Measurements from ENCODE around the gene KLHL7.

KLHL7 gene, protein sequence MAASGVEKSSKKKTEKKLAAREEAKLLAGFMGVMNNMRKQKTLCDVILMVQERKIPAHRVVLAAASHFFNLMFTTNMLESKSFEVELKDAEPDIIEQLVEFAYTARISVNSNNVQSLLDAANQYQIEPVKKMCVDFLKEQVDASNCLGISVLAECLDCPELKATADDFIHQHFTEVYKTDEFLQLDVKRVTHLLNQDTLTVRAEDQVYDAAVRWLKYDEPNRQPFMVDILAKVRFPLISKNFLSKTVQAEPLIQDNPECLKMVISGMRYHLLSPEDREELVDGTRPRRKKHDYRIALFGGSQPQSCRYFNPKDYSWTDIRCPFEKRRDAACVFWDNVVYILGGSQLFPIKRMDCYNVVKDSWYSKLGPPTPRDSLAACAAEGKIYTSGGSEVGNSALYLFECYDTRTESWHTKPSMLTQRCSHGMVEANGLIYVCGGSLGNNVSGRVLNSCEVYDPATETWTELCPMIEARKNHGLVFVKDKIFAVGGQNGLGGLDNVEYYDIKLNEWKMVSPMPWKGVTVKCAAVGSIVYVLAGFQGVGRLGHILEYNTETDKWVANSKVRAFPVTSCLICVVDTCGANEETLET
- 18.2 reads per million, percentile 45 among the genes with 10 or more reads in this experiment for total RNA-seq

DNA sequence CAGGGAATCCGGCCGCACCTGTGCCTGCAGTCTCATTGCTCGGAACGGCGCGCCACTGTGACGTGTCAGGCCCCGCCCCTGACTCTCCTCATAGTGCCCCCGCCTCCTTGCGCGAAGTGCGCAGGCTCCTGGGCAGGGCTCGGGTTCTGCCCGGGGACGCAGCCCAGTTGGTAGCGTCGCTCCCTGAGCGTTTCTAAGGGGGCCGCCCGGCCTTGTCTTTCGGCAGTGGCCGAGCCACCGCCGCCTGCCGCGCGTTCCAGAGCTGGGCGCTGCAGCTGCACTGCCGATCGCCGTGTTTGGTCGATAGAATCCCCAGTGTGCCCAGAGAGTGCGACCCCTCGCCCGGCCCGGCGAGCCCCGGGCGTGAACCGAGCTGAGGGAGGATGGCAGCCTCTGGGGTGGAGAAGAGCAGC lies at the start of gene KLHL7:
Gene KLHL7, plus strand, starts transcription at position 142 of the 413 bp plus-strand sequence. Its CDS starts 242 bp downstream, at position 384.
- peak; percentile 95 for DNase-seq

DNA sequence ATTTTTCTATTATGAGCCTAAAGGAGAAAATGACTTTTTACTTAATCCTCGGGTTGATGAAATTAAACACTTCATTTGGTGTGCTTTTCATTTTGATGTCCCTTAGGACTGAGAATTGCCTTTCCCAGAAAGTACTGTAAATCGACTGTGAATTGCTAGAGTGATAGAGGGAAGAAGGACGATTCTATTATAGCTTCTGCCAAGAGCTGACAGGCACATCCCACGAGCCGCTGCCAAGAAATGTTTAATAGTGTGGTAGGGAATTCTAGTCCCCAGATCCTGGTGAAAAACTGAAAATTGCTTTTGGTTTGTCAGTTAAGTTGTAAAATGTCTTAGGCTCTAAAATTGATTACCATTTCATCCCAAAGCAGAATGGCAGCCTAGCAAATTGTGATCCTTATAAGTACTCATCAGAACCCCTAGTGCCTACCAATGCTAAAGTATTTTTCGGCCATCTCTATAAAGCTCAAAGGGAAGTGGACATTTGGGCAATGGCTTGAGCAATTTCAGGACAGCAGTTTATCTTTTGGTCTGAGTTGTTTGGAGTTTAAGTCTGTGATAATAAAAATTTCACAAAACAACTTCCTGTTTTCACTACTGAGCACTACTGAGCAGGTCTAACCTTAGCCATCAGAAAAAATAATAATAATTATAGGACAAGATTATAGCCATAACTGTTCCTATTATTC lies 47.0 kb upstream of the KLHL7 start:
- DNase-seq = no peak

DNA sequence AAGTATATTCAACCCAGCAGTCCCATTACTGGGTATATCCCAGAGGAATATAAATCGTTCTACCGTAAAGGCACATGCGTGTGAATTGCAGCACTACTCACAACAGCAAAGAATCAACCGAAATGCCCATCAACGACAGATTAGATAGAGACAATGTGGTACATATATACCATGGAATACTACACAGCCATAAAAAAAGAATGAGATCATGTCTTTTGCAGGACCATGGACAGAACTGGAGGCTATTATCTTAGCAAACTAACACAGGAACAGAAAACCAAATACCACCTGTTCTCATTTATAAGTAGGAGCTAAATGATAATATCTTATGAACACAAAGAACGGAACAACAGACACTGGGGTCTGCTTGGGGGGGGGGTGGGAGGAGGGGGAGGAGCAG lies 44.3 kb upstream of the KLHL7 start:
- no peak for DNase-seq

- no peak for DNase-seq
These were observed 43.1 kb upstream of the KLHL7 start for GRCh38 chr7:23062452-23062851.

GRCh38 chr7:23065974-23066373 lies 39.6 kb upstream of the KLHL7 start:
- no peak for DNase-seq

- DNase-seq = no peak
These were observed 38.3 kb upstream of the KLHL7 start for GRCh38 chr7:23067271-23067670.

- no peak for DNase-seq
These were observed 33.5 kb upstream of the KLHL7 start for GRCh38 chr7:23072048-23072447.

DNA sequence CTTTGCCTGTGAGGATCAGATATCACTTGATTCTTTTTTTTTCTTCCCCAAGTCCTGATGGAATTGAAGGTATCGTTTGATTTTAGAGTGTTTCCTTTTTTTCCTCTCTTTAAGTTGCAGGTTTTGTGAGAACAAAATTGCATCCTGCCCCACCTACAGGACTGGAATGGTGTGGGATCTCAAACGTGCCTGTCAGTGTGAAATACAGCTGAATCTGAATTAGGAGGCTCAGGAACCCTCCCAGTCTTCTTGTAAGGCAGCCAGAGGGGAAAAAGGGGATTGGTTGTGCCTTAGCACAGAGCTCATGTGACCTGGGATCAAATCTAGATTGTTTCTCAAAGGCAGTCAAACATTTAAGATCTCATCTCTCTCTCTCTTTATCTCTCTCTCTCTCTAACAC lies 32.7 kb upstream of the KLHL7 start:
- no peak for DNase-seq

DNA sequence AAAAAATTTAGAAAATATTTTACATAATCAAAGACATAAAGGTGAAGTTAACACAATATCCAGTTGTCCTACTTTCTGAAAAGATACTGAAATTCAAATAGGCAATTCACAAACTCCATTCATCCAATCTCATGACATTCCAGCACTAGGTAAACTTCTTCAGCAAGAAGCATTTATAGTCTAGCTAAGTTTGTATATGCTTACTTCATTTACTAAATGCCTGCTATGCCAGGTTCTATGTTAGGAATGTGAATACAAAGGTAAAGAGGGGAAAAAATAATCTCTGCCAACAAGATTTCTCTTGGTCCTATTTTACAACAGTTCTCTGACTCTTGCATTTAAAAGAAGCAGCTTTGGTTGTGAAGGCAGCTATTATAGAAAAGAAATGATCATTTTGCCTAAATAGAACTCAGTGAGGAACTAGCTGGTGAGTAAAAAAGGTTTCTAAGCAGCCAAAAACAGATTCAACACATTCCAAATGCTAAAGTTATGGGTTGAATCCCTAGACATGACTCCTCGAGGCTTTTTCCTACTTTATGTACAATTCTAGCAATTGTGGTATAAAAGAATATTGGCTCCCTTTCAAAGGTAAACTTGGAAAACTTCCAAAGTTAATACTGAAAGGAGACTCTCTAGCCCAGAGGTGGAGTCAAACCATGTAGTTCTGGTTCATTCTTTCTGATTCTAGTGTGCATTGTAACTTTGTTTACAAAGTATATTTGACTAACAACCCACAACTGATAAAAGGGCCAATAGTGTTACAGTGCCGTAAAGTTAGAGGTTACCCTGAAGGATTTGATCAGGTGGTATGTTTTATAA lies 30.9 kb upstream of the KLHL7 start:
- DNase-seq = no peak

- no peak for DNase-seq
These were observed 30.0 kb upstream of the KLHL7 start for GRCh38 chr7:23075571-23075970.

DNA sequence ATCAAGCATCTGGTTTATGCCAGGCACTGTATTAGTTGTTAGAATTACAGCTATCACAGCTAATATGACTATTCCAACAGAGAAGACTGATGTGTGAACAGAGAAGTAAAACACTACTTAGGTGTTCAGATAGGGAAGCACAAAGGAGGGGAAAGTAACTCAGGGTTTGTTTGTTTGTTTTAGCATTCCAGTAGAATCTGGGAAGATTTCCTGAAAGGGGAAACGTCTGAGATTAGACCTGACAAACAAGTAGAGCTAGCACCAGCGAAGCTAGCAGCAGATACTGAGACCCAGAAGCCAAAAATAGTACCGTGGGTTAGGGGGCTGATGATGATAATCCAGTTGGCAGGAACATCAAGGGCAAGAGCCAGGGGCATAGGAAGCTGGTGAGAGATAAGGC lies 28.8 kb upstream of the KLHL7 start:
- no peak for DNase-seq

DNA sequence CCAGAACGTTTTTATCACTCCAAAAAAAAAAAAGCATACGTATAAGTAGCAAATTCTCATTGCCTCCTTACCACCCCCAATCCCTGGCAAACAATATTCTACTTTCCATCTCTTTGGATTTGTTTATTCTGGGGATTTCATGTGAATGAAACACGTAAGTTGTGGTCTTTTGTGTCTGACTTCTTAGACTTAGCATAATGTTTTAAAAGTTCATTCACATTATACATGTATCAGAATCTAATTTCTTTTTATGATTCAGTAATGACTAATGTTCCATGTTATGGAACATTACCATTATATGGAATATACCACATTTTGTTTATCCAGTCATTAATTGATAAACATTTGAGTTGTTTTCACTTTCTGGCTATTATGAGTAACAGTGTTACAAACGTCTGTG lies 12.5 kb upstream of the KLHL7 start:
- no peak for DNase-seq

DNA sequence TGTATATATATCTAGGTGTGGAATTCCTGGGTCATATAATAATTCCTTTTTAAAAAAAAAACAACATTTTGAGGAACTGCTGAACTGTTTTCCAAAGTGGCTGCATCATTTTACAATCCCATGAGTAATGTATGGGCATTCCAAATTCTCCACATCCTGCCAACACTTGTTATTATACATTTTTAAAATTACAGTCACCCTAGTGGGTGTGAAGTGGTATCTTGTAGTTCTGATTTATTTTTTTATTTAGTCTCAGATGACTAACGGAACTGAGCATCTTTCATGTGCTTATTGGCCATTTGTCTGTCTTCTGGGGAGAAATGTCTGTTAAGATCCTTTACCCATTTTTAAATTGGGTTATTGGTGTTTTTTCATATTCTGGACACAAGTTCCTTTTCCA lies 12.0 kb upstream of the KLHL7 start:
- DNase-seq = no peak

- DNase-seq = no peak
These were observed 8.9 kb upstream of the KLHL7 start for GRCh38 chr7:23096518-23097290.

DNA sequence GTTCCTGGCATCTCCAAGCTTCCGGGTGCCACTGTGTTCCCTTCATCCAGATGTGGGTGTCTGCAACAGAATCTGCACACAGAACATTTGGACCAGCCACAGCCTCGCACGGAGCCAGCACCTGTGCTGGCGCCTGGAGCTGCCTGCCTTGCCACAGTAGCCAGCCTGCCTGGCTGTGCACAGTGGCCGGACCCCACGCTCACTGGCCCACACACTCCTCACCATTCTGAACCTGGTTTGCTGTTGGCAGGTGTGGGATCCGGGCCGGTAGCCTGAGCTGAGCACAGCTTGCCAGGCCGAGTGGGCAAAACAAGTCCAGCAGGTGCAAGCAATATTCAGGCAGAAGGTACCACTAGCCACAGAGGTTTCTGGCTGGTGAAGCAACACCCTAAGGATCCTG lies 7.6 kb upstream of the KLHL7 start:
- DNase-seq = no peak

GRCh38 chr7:23098460-23098859 lies 7.1 kb upstream of the KLHL7 start:
- DNase-seq = no peak

GRCh38 chr7:23100697-23101096 lies 4.9 kb upstream of the KLHL7 start:
- DNase-seq = no peak

DNA sequence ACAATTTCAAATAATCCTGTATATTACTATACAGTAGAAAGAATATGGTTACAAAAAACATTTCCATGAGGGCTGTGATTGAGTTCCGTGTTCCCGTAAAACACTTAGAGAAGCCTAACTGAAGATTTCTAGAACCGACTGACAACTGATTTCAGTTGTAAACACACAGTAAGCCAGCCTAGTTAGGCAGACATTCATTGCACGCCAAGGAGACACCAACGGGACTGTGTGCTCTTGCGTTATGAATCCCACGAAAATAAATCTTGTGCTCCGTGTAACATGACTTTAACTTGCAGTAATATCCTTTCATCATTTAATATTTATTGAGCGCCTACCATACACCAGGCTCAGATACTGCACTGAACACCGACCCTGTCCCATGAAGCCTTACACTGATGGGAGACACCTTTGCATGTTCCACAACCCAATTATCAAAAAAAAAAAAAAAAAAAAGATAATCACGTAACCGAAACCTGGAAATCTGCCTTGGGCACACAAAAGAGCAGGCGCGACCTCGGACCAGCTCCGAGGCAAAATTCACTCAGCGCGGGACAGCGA lies 420 bp upstream of the KLHL7 start:
- no peak for DNase-seq

DNA sequence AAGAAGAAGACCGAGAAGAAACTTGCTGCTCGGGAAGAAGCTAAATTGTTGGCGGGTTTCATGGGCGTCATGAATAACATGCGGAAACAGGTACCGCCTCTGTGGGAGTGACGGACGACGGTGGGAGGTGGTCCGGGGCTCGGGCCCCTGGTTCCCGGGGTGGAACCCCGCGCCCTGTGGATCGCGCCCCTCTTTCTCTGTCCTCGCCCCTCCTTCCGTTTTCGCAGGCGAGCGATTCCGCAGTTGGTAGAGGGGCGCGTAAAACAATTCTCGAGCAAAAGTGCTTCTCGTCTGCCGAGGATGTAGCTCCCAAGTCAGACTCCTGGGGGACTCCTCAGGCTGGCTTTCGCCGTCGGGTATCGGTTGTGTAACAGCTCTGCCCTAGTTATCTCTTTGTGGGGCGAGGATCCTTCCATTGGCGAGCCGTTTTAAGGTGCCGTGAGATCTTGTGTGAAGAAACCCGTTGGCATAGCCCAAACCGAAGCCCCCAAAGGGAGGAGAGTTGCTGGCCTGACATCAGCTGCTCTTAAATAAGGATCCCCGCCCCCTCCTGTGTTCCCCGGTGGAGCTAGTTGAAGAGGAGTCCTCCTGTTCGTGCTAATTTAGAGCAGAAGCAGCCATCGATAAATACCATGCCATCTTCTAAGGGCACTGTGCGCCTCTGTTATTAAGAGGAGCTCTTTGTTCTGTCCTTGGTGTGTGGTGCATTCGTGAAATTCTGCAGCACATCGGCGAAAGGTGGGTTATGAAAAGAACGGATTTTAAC lies 655 bp downstream of the KLHL7 start:
- DNase-seq = peak; percentile 47

DNA sequence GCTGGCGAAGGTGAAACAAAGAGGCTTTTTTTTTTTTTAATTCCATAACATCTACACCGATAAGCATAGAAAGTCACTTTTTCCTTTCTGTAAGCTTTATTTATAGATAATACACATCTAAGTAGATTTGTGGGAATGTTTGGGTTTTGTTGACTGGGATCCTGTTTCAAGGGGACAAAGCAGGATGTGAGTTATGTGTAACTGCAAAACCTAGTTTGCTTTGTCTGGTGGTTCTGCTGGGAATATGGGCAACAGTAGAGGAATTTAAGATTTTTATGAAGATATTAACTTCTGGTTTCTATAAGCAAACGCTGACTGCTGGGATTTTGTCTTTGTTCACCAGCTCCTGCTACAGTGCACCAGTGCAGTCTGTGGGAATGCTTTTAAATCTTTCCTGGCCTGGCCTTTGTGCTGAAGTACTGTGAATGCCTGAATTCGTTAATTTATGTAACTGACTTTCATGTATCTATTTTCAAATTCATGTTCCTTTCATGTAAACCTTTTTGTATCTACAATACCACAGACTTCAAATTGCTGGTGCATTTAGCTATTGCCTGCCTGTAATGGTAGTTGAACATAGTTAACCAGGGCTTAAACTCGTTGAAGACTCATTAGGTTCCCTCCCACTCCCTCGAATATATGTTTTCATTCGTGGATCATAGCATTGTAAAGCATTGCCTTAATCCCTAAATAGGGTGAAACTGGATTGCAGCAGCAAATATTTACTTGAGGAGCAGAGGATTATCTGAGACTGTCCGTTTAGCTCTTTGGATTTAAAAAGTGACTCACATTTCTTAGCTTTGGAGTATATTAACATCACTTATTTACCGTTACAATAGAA lies 1.5 kb downstream of the KLHL7 start:
- DNase-seq = no peak
